GM18951 (cell line): ENCODE results near the gene KLHL25.

Source experiments
- POLR2A ChIP-seq: IDR thresholded peaks from 4 replicates; pipeline ENCODE4 v1.6.1; 2011; ENCODE audit warnings: mild to moderate bottlenecking; ENCODE audit not compliant: insufficient read length, insufficient read depth; ENCODE audit errors: extremely low read depth
- in situ Hi-C: fragments of 300-500 bp; cut with MboI; formaldehyde crosslinking; loops from one replicate; pipeline ENCODE4 v1.12.0; 2022; ENCODE audit warnings: low sequenced_read_pairs, mixed read lengths, inconsistent platforms; ENCODE audit not compliant: unreplicated experiment

The KLHL25 gene

GRCh38 chr15:85794598-85795336 is at the start of gene KLHL25:
Gene KLHL25, minus strand, starts transcription at chr15:85794925. Its CDS starts 25,115 bp downstream, at chr15:85769810.
- TF ChIP-seq POLR2A, result peak; percentile 77
- in situ Hi-C loops, result no loop called here

- in situ Hi-C loops, result loop anchor here (25.0 kb wide), 3 partner anchors 228 to 553 kb away; no protein-coding TSS in a partner anchor
- TF ChIP-seq POLR2A, result no peak
These were observed 46.1 kb upstream of the KLHL25 start for GRCh38 chr15:85840802-85841152.

DNA sequence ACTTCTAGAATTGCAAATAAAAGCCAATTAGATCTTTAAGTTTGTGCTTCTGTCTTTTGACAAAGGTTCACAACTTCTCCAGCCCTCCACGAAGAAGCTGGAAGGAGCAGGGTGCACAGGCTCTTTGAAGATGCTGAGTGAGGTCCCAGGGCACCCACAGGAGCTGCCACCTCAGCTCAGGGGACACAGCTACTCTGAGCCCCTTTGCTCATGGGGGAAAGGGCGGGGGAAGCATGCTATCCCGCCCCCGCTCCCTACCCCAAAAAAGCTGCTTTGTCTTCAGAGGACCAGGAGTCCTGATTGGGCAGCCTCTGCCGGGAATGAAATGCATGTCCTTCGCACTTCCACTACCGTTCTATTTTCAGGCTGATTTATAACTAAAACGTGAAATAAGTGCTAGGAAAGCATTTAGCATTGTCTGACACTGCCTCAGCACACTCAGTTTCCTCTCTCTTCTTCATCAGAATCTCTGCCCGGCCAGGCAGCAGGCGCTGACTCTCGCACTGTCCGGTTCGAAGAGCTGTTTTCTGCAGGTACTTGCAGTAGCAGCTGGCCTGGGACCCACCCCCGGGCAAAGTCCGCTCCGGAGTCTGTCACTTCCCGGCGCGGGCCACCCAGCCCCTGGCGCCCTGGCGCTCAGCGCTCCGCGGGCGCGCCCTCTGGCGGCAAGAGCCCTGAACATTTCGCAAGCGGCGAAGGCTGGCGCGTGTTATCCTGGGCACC is 45.5 kb upstream of the KLHL25 start:
- in situ Hi-C loops, result loop anchor here (25.0 kb wide), 3 partner anchors 228 to 553 kb away; no protein-coding TSS in a partner anchor
- TF ChIP-seq POLR2A, result no peak

- in situ Hi-C loops, result loop anchor here (10.0 to 25.0 kb wide), 4 partner anchors 95 to 552 kb away; no protein-coding TSS in a partner anchor
- no peak for TF ChIP-seq POLR2A
These were observed 44.9 kb upstream of the KLHL25 start for GRCh38 chr15:85839643-85840042.

GRCh38 chr15:85838655-85839054 is 43.9 kb upstream of the KLHL25 start:
- in situ Hi-C loops, result loop anchor here (10.0 to 25.0 kb wide), 4 partner anchors 94 to 551 kb away; no protein-coding TSS in a partner anchor
- TF ChIP-seq POLR2A, result no peak

- in situ Hi-C loops, result loop anchor here (10.0 to 25.0 kb wide), 4 partner anchors 93 to 551 kb away; no protein-coding TSS in a partner anchor
- TF ChIP-seq POLR2A, result no peak
These were observed 43.2 kb upstream of the KLHL25 start for GRCh38 chr15:85837881-85838280.

DNA sequence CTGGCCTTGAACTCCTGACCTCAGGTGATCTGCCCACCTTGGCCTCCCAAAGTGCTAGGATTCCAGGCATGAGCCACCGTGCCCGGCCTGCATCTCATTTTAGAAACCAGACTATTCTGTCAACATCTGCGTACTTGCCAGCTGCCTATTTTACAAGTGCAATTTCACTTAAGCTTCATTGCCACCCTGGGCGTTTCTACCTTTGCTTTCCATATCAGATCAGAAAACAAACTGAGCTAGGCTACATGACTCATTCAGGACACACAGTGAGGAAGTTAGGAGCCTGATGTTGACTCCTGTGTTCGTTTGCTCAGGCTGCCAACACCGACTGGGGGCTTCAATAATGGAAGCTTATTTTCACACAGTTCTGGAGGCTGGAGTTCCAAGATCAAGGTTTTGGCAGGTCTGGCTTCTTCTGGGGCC is 42.3 kb upstream of the KLHL25 start:
- in situ Hi-C loops, result loop anchor here (10.0 to 25.0 kb wide), 4 partner anchors 92 to 550 kb away; no protein-coding TSS in a partner anchor
- no peak for TF ChIP-seq POLR2A

- TF ChIP-seq POLR2A, result no peak
- in situ Hi-C loops, result loop anchor here (10.0 to 25.0 kb wide), 4 partner anchors 90 to 547 kb away; no protein-coding TSS in a partner anchor
These were observed 39.9 kb upstream of the KLHL25 start for GRCh38 chr15:85834651-85835050.

DNA sequence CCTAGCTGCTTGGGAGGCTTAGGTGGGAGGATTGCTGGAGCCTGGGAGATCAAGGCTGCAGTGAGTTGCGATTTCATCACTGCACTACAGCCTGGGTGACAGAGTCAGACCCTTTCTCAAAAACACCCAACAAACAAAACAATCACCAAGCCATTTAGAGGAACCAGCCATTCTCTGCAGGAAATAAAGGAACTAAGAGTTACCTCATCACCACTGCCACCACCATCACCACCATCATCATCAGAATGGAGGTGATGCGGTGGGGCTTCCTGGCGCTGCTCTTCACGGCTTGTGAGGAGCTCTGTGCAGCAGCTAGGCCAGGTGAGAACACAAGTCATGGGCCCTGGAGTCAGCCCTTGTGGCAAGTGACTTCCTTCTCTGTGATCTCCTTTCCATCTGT is 37.7 kb upstream of the KLHL25 start:
- no peak for TF ChIP-seq POLR2A
- in situ Hi-C loops, result loop anchor here (10.0 to 25.0 kb wide), 4 partner anchors 88 to 545 kb away; no protein-coding TSS in a partner anchor

DNA sequence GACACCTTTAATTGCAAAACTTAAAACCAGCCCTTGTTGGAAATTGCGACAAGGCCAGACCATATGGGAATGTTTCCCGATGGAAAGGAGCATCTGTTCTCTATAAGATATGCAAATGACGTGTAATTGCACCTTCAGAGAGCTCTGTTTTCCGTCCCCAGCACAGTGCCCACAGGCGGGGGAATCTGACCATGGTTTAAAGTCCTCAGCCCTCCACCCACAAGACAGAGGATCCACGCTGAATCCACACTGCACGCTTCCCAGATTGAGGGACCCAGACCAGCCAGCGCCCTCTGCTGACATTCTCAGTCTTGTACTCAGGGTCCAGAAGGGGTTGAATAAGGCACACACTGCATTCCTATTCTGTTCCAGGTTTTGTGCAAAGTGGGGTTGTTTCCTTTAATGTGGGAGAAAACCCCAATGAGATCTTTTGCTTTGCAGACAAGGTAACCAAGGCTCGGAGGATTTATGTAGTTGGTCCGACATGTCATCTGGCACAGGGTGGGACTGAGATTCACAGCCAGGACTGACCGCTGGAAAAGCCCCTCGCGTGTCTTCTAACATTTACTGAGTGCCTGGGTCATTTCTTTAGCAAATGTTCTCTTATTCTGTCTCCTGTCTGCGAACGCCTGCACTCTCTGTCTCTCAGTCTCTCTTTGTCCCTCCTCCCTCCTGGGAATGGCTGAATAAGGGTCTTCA is 36.8 kb upstream of the KLHL25 start:
- in situ Hi-C loops, result loop anchor here (10.0 to 25.0 kb wide), 4 partner anchors 87 to 544 kb away; no protein-coding TSS in a partner anchor
- no peak for TF ChIP-seq POLR2A

DNA sequence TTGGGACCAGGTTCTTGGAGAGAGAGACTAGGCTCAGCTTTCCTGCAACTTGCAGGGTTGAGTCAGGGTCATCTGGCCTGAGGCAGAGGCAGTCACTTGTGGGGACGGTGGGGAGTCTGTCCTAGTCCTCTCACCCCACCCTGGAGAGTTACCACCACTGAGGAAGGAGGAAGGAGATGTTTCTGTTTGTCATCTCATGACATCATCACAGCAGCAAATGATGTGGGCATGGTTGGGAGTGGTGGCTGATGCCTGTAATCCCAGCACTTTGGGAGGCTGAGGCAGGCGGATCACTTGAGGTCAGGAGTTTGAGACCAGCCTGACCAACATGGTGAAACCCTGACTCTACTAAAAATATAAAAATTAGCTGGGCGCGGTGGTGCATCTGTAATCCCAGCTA is 35.0 kb upstream of the KLHL25 start:
- in situ Hi-C loops, result loop anchor here (10.0 to 25.0 kb wide), 4 partner anchors 85 to 542 kb away; no protein-coding TSS in a partner anchor

DNA sequence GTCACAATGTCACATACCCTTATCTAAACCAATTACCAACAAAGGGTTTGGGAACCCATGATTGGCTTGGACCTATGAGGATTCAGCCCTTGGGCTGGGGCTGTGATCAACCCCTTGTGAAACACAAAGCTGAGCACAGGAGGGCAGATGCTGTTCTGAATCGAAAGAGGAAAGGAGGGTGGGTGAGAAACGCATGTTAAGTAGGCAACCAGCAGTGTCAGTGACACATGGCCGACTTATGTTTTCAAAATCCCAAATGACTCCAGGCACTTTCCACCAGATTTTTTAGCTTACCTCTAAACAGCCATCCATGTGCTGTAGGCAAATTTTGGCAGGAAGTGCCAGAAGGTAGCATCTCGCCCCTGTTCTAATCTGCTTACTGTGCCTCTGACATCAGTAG is 34.1 kb upstream of the KLHL25 start:
- in situ Hi-C loops, result loop anchor here (25.0 kb wide), 3 partner anchors 217 to 542 kb away; no protein-coding TSS in a partner anchor
- TF ChIP-seq POLR2A, result no peak

- in situ Hi-C loops, result loop anchor here (25.0 kb wide), 3 partner anchors 216 to 541 kb away; no protein-coding TSS in a partner anchor
- no peak for TF ChIP-seq POLR2A
These were observed 33.4 kb upstream of the KLHL25 start for GRCh38 chr15:85828126-85828525.
